Activated CD4-positive, alpha-beta T cell treated with anti-CD3 and anti-CD28 coated beads, Interleukin-2, amount 10 ng/mL, durations not matched to agents 7 days and 5 days (primary cell): Measurements from ENCODE around the gene ADAMTS12. TPM values are rescaled to one million over a fixed set of nuclear protein-coding genes. Genes with fewer than 3 reads are reported as not detected.
"Not testable (repeated sequence)": the region's sequence is repeated elsewhere in the genome, so short reads cannot be mapped to it uniquely, and the experiment has no call there.

Source experiments
- CTCF ChIA-PET: fragments of 350-600 bp; sonication (Branson Sonifier 250); formaldehyde crosslinking; loops from one replicate; lab custom pipeline; 2021; ENCODE audit warnings: antibody characterized with exemption; lab: Charles Lee
- POLR2A ChIA-PET: fragments of 350-600 bp; sonication (Branson Sonifier 250); formaldehyde crosslinking; loops from one replicate; lab custom pipeline; 2021; ENCODE audit warnings: antibody characterized with exemption; lab: Charles Lee
- DNase-seq: peaks from one replicate; pipeline ENCODE4 v3.0.0-alpha.2; 2020
- H3K27ac Mint-ChIP-seq: one replicate; pipeline ENCODE4 v1.8.0; 2021; ENCODE audit warnings: mild to moderate bottlenecking, moderate library complexity, mixed read lengths
- H3K27me3 Mint-ChIP-seq: one replicate; pipeline ENCODE4 v1.8.0; 2021; ENCODE audit warnings: mixed read lengths
- H3K36me3 Mint-ChIP-seq: one replicate; pipeline ENCODE4 v1.8.0; 2021; ENCODE audit warnings: low read depth, mixed read lengths
- H3K4me1 Mint-ChIP-seq: one replicate; pipeline ENCODE4 v1.8.0; 2021; ENCODE audit warnings: mixed read lengths
- H3K4me3 Mint-ChIP-seq: one replicate; pipeline ENCODE4 v1.8.0; 2021; ENCODE audit warnings: mild to moderate bottlenecking, moderate library complexity, mixed read lengths
- H3K9me3 Mint-ChIP-seq: one replicate; pipeline ENCODE4 v1.8.0; 2021; ENCODE audit warnings: mixed read lengths
- total RNA-seq, 2 experiments: library from RNA; stranded (reverse); gene quantifications; one replicate each; pipeline ENCODE4 v1.2.3, GENCODE V29; 2021

Gene ADAMTS12
- total RNA-seq, 2 experiments from 2014 or later: not detected

DNA sequence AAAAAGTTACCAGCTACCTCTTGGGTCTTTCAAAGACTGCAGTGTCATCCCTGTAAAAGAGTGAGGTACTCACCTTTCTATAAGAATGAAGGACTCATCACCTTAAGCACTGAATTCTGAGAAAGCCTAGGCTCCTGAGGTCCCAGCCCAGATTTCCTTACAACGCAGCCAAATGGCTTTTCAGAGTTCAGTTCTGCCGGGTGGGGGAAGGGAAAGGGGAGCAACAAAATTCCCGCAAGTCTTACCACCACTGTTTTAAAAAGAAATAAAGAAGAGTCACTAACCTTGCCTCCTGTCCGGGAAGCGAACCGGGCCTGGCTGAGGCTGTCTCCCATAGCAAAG, 373 bp downstream of the ADAMTS12 start:
- no peaks in the 10 kb centered on the region for H3K36me3 Mint-ChIP-seq
- ChIA-PET CTCF (no interaction called here), POLR2A (no interaction called here)
- DNase-seq: no peak
- peaks cover 2% of the 10 kb centered on the region for H3K4me1 Mint-ChIP-seq
- H3K4me3 Mint-ChIP-seq: no peak overlapping the region
- peaks cover 57% of the 10 kb centered on the region for H3K27me3 Mint-ChIP-seq
- no peaks in the 10 kb centered on the region for H3K9me3 Mint-ChIP-seq
- no peak overlapping the region for H3K27ac Mint-ChIP-seq

DNA sequence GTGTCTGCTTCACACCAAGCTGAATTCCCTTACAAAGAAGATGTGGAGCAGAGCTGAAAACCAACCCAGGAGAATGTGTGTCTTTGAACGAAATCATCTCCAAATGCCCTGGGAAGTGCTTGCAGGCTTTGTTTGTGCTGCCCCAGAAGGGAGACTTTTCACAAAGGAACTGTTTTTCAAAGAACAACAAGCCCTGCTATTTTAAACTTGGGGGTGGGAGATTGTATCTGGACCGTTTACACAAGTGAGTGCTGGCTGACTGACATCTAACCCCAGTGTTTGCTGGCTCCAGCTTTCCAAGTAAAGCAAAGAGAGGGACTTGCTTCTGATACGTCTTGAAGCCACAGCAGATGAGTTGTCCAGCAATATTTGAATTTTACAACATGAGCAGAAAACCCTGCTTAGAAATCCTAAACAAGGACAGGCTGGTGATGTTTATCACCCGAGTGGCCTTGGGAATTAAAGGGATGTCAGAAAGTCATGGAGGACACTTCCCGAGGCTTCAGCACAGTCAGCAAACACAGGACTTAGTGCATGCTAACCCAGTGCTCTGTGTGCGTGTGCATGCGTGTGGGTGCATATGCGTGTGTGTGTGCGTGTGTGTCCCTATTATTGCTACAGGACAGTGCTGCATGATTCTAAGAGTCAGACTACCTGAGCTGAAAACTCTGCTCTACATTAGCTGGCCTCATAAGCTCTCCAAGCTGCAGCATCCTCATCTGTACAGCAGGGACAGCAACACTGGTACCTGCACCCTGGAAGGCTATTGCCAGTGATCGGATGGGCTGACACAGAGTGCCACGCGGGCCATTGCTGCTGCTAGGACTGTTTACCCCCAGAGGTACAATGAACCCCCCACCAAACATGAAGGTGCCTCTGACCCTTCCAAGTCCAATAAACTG, 1.4 kb downstream of the ADAMTS12 start:
- Mint-ChIP-seq H3K36me3 (no peaks in the 10 kb centered on the region), H3K9me3 (no peaks in the 10 kb centered on the region), H3K27me3 (peaks cover 57% of the 10 kb centered on the region), H3K4me3 (no peak overlapping the region), H3K27ac (no peak overlapping the region), H3K4me1 (peaks cover 2% of the 10 kb centered on the region)
- DNase-seq: no peak
- ChIA-PET POLR2A (no interaction called here), CTCF (no interaction called here)

DNA sequence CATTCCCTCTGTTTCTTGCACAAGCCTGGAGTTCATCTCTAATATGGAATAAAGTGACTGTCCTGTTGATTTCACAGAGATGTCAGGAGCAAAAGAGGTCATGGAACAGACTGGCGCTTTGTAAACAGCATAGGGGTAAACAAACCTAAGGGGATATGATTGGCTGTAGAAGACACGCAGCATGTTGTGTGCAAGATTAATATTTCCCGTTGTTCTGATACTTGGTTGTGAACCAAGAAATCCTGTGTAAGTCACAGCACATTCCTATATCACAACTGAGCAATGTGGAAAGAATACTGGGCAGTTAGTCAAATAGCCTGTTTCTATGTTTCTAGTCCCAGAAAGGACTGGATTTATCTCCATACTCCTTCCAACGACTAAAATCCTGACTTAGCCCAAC, 3.2 kb downstream of the ADAMTS12 start:
- ChIA-PET POLR2A (no interaction called here), CTCF (no interaction called here)
- Mint-ChIP-seq H3K27me3 (peaks cover 42% of the 10 kb centered on the region), H3K4me1 (peaks cover 2% of the 10 kb centered on the region), H3K27ac (no peak overlapping the region), H3K9me3 (no peaks in the 10 kb centered on the region), H3K4me3 (no peak overlapping the region), H3K36me3 (no peaks in the 10 kb centered on the region)
- no peak for DNase-seq

DNA sequence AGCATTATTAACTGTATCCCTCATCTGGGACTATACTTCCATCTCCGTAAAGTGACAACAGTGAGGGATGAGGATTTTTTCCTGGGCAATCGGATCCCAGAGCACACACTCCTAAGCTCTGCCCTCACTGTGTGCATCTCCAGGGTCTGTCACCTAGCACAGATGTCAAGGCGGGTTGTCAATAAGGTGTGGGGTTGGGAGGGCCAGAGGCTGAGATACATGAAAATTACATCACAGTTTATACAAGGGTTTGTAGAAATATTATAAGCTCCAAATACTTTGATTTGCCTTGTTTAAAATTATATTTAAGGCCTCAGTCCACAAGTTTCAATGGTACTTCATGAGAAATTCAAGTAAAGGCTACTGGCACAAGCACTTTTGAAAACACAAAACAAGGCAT, 4.5 kb downstream of the ADAMTS12 start:
- CTCF ChIA-PET: no interaction called here

DNA sequence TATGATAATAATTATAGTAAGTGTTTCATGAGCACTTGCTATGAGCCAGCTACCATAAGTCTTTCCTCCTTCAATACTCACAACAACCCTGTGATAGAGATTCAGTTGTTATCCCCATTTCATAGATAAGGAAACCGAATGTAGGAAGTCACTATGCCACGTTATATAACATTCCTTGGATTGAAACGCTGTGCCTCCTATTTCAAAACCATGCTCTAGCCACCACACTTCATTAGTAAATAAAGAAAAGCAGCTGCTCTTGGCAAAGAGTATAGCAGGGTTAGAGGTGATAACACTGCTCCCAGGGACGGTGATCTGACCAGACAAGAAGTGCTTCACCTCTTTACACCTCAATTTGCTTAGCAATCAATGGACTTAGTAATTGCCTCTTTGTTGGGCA, 5.5 kb downstream of the ADAMTS12 start:
- CTCF ChIA-PET: no interaction called here

More for the DNA sequence above, 4.5 kb downstream of the ADAMTS12 start:
- DNase-seq: no peak
- Mint-ChIP-seq H3K4me3 (no peak overlapping the region), H3K9me3 (no peaks in the 10 kb centered on the region), H3K36me3 (no peaks in the 10 kb centered on the region), H3K27ac (no peak overlapping the region), H3K27me3 (peaks cover 31% of the 10 kb centered on the region), H3K4me1 (peaks cover 2% of the 10 kb centered on the region)
- POLR2A ChIA-PET: no interaction called here

DNA sequence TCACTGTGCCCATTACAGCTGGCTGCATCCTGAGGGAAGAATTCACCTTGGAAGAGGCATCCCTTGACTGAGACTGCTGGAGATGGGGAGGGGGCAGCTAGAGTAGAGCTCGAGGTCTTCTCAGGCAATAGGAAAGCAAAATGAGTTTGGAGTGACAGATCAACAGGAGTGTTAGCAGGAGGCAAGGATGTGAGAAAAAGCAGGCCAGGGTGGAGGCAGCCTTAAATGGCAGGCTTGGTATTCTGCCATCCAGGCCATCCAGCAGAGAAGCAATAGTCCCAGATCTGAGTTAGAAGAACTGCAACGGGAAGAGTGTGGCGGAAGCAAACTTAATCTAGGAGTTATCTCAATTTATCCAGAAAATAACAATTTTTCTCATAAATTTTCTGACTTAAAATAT, 6.1 kb downstream of the ADAMTS12 start:
- no peak for DNase-seq
- no peaks in the 10 kb centered on the region for H3K9me3 Mint-ChIP-seq
- no peaks in the 10 kb centered on the region for H3K4me1 Mint-ChIP-seq
- H3K36me3 Mint-ChIP-seq: no peaks in the 10 kb centered on the region
- ChIA-PET CTCF (no interaction called here), POLR2A (no interaction called here)
- H3K4me3 Mint-ChIP-seq: no peak overlapping the region
- peaks cover 20% of the 10 kb centered on the region for H3K27me3 Mint-ChIP-seq
- no peak overlapping the region for H3K27ac Mint-ChIP-seq

More for the DNA sequence above, 5.5 kb downstream of the ADAMTS12 start:
- Mint-ChIP-seq H3K27me3 (peaks cover 26% of the 10 kb centered on the region), H3K4me1 (no peaks in the 10 kb centered on the region), H3K4me3 (no peak overlapping the region), H3K9me3 (no peaks in the 10 kb centered on the region), H3K27ac (no peak overlapping the region), H3K36me3 (no peaks in the 10 kb centered on the region)
- DNase-seq: no peak
- POLR2A ChIA-PET: no interaction called here

DNA sequence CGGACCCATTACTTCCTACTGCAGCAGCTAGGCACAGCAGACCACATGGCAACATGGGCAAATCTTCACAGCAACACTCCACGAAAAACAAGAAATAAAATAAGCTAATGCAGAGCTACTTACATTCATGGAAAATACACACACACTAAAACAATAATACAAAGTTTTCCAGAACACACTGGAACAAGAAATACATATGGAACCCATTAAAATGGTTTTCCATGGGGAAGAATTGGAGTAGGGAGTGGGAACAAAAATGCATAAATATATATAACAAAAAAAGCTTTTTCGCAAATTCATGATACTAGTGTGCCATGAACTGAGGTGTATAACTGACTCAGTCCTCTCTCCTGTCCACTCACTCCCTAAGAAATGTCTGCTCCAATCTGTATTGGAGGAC, 8.3 kb downstream of the ADAMTS12 start:
- H3K9me3 Mint-ChIP-seq: no peaks in the 10 kb centered on the region
- ChIA-PET POLR2A (no interaction called here), CTCF (no interaction called here)
- no peaks in the 10 kb centered on the region for H3K36me3 Mint-ChIP-seq
- H3K4me3 Mint-ChIP-seq: no peak overlapping the region
- H3K4me1 Mint-ChIP-seq: no peaks in the 10 kb centered on the region
- H3K27me3 Mint-ChIP-seq: peaks cover 3% of the 10 kb centered on the region
- DNase-seq: no peak
- H3K27ac Mint-ChIP-seq: no peak overlapping the region

DNA sequence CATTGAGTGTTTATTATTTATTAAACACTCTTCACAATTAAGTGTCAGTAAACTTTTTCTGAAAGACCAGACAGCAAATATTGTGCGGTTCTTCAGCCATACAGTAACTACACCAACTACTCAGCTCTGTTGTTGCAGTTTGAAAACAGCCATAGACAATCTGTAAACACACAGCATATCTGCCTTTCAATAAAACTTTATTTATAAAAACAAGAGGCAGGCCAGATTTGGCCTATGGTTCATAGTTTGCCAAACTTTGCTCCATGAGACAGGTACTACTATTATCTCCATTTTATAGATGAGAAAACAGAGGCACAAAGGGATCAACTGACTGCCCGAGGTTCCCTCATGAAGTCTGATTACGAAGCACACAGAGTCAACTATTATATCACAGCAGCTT, 11.5 kb downstream of the ADAMTS12 start:
- H3K36me3 Mint-ChIP-seq: no peaks in the 10 kb centered on the region
- H3K4me3 Mint-ChIP-seq: no peak overlapping the region
- H3K27ac Mint-ChIP-seq: no peak overlapping the region
- peaks cover 5% of the 10 kb centered on the region for H3K27me3 Mint-ChIP-seq
- no peaks in the 10 kb centered on the region for H3K4me1 Mint-ChIP-seq
- CTCF ChIA-PET: no interaction called here
- no peaks in the 10 kb centered on the region for H3K9me3 Mint-ChIP-seq
- DNase-seq: no peak
- POLR2A ChIA-PET: no interaction called here

DNA sequence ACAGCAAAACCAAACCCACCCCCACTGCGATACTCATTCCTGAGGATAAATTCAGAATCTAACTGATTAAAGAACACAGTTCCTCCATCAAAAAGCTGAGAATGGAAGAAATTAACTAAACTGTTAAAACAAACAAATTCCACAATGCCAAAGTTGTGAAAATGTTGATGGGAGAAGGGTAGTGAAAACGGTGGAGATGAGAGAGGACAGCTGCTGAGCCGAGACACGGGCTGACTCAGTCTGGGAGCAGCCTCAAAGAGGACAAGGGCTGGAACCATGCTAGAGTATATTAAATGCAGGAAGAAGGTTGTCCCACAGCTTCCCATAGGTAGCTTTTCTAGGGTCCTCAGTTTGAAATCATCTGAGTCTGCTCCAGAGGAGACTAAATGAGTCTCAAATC, 14.3 kb downstream of the ADAMTS12 start:
- Mint-ChIP-seq H3K27ac (no peak overlapping the region), H3K36me3 (no peaks in the 10 kb centered on the region), H3K4me3 (no peak overlapping the region), H3K4me1 (no peaks in the 10 kb centered on the region), H3K27me3 (peaks cover 5% of the 10 kb centered on the region), H3K9me3 (no peaks in the 10 kb centered on the region)
- ChIA-PET CTCF (interaction anchor here (0.5 kb wide), 1 partner anchor 433 kb away, joined by 3 read pairs; no protein-coding TSS in a partner anchor), POLR2A (no interaction called here)
- DNase-seq: no peak

DNA sequence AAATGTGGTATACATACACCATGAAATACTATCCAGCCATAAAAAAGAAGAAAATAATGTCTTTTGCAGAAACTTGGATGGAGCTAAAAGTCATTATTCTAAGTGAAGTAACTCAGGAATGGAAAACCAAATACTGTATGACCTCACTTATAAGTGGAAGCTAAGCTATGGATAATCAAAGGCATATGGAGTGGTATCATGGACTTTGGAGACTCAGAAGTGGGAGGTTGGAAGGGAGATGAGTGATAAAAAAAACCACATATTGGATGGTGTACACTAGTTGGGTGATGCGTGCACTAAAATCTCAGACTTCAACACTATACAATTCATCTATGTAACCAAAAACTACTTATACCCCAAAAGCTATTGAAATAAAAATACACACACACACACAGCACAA, 24.5 kb downstream of the ADAMTS12 start:
- no peak overlapping the region for H3K27ac Mint-ChIP-seq
- CTCF ChIA-PET: no interaction called here
- H3K27me3 Mint-ChIP-seq: peaks cover 16% of the 10 kb centered on the region
- H3K4me1 Mint-ChIP-seq: no peaks in the 10 kb centered on the region
- DNase-seq: no peak
- no peak overlapping the region for H3K4me3 Mint-ChIP-seq
- POLR2A ChIA-PET: no interaction called here
- H3K36me3 Mint-ChIP-seq: no peaks in the 10 kb centered on the region
- peaks cover 21% of the 10 kb centered on the region for H3K9me3 Mint-ChIP-seq

DNA sequence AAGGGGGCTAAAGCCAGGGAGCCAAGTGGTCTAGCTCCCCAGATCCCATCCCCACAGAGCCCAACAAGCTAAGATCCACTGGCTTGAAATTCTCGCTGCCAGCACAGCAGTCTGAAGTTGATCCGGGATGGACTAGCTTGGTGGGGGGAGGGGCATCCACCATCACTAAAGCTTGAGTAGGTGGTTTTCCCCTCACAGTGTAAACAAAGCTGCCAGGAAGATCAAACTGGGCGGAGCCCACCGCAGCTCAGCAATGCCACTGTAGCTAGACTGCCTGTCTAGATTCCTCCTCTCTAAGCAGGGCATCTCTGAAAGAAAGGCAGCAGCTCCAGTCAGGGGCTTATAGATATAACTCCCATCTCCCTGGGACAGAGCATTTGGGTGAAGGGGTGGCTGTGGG, 32.6 kb downstream of the ADAMTS12 start:
- H3K4me3 Mint-ChIP-seq, CTCF ChIA-PET, H3K36me3 Mint-ChIP-seq, POLR2A ChIA-PET, H3K9me3 Mint-ChIP-seq: not testable (repeated sequence)
- peak; percentile 66 for DNase-seq
- Mint-ChIP-seq H3K27ac (peak overlapping the region; percentile 46), H3K4me1 (peaks cover 38% of the 10 kb centered on the region), H3K27me3 (peaks cover 25% of the 10 kb centered on the region)

DNA sequence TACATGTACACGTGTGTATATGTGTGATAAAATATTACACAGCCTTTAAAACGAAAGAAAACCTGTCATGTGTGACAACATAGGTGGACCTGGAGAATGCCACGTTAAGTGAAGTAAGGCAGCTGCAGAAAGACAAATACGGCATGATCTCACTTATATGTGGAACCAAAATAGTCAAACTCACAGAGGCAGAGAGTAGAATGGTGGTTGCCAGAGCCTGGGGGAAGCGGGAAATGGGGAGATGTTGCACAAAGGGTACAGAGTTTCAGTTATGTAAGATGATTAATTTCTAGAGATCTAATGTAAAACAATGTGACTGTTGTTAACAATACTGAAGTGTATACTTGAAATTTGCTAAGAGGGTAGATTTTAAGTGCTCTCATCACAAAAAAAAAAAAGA, 34.8 kb downstream of the ADAMTS12 start:
- POLR2A ChIA-PET: no interaction called here
- peaks cover 31% of the 10 kb centered on the region for H3K27me3 Mint-ChIP-seq
- H3K4me1 Mint-ChIP-seq: peaks cover 37% of the 10 kb centered on the region
- no peak overlapping the region for H3K27ac Mint-ChIP-seq
- no peaks in the 10 kb centered on the region for H3K36me3 Mint-ChIP-seq
- peaks cover 3% of the 10 kb centered on the region for H3K9me3 Mint-ChIP-seq
- no peak overlapping the region for H3K4me3 Mint-ChIP-seq
- CTCF ChIA-PET: interaction anchor here (0.6 kb wide), 1 partner anchor 243 kb away, joined by 3 read pairs; no protein-coding TSS in a partner anchor
- no peak for DNase-seq

DNA sequence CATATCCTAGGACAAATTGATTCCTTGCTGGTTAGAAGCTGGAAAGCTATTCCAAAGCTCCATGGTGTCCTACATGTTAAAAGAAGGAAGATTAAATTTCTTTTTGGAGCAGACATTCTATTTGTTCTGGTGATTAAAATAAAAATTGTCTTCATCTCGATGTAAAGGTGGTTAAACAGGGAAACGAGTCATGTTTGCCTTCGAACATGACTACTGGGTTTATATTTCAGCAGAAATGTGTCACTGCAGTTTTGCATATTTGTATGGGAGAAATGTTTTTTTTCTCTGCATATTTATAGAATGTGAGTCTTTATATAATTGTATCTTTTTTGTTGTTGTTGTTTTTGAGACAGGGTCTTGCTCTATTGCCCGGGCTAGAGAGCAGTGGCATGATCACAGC, 36.4 kb downstream of the ADAMTS12 start:
- ChIA-PET CTCF (no interaction called here), POLR2A (no interaction called here)
- H3K4me3 Mint-ChIP-seq: no peak overlapping the region

DNA sequence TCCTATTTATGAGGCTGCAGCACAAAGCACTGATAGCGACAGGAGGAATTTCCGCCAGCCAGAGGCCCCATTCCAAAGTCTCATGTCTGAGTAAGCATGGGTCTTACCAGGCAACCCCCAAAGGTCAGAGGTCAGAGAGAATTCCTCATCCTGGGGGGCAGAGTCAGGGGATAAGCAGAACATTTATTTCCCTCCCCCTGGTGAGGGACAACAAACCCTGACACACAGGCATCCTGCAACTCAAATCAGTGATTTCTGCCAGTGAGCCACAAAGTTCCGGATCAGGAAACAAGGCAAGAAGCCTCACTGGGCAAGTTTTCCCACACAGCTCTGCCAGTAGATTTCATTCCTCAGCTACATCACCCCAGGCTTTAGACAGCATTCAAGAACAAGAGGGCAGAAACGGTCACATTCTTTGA, 37.0 kb downstream of the ADAMTS12 start:
- Mint-ChIP-seq H3K27ac (no peak overlapping the region), H3K9me3 (no peaks in the 10 kb centered on the region), H3K27me3 (peaks cover 26% of the 10 kb centered on the region), H3K4me1 (peaks cover 34% of the 10 kb centered on the region), H3K36me3 (peaks cover 2% of the 10 kb centered on the region), H3K4me3 (no peak overlapping the region)
- ChIA-PET CTCF (no interaction called here), POLR2A (no interaction called here)
- DNase-seq: no peak

More for the DNA sequence above, 36.4 kb downstream of the ADAMTS12 start:
- H3K27ac Mint-ChIP-seq: no peak overlapping the region
- H3K27me3 Mint-ChIP-seq: peaks cover 26% of the 10 kb centered on the region
- peaks cover 29% of the 10 kb centered on the region for H3K4me1 Mint-ChIP-seq
- H3K36me3 Mint-ChIP-seq: peaks cover 2% of the 10 kb centered on the region
- no peak for DNase-seq
- H3K9me3 Mint-ChIP-seq: no peaks in the 10 kb centered on the region
